ENCODE measurements around the gene PINLYP.
A peak's percentile ranks its signal among the peaks of the same experiment; 100 is the strongest.
"Not testable (repeated sequence)": the region's sequence is repeated elsewhere in the genome, so short reads cannot be mapped to it uniquely, and the experiment has no call there.

Gene PINLYP

GRCh38 chr19:43575156-43575950, at the start of gene PINLYP, which contains the start of gene XRCC1:
Gene PINLYP (plus strand): TSS chr19:43575801. CDS start chr19:43577192, 1,391 bp downstream.
Gene XRCC1 (minus strand): TSS chr19:43575527. CDS start chr19:43575458, 69 bp downstream.
- peak; percentile 99 for DNase-seq

GRCh38 chr19:43525836-43526771, 49.5 kb upstream of the PINLYP start:
- no peak for DNase-seq

GRCh38 chr19:43526884-43527859, 48.4 kb upstream of the PINLYP start, which contains the start of gene ETHE1:
Gene ETHE1 (minus strand): TSS chr19:43527201. CDS start chr19:43527177, 24 bp downstream.
- peak; percentile 57 for DNase-seq

GRCh38 chr19:43527860-43528622, 47.6 kb upstream of the PINLYP start:
- peak; percentile 8 for DNase-seq

- DNase-seq: peak; percentile 65
Observed at GRCh38 chr19:43532571-43532961, 43.0 kb upstream of the PINLYP start.

GRCh38 chr19:43532962-43533545, 42.5 kb upstream of the PINLYP start, which contains the start of gene ZNF575:
Gene ZNF575 (plus strand): TSS chr19:43533188. CDS start chr19:43534423, 1,235 bp downstream.
- peak; percentile 98 for DNase-seq

GRCh38 chr19:43533546-43534304, 41.9 kb upstream of the PINLYP start:
- DNase-seq: peak; percentile 99

GRCh38 chr19:43534305-43534815, 41.2 kb upstream of the PINLYP start:
- no peak for DNase-seq

- DNase-seq: no peak
Observed at GRCh38 chr19:43534816-43535761, 40.5 kb upstream of the PINLYP start.

- DNase-seq: no peak
Observed at GRCh38 chr19:43538922-43539321, 36.7 kb upstream of the PINLYP start.

- no peak for DNase-seq
Observed at GRCh38 chr19:43540381-43540780, 35.2 kb upstream of the PINLYP start.

GRCh38 chr19:43541920-43542650, 33.5 kb upstream of the PINLYP start:
- no peak for DNase-seq

GRCh38 chr19:43544077-43544476, 31.5 kb upstream of the PINLYP start:
- DNase-seq: no peak

- no peak for DNase-seq
Observed at GRCh38 chr19:43545276-43545675, 30.3 kb upstream of the PINLYP start.

- no peak for DNase-seq
Observed at GRCh38 chr19:43545981-43546380, 29.6 kb upstream of the PINLYP start.

- no peak for DNase-seq
Observed at GRCh38 chr19:43546581-43546980, 29.0 kb upstream of the PINLYP start.

- DNase-seq: not testable (repeated sequence)
Observed at GRCh38 chr19:43547926-43548325, 27.7 kb upstream of the PINLYP start.

GRCh38 chr19:43548706-43549105, 26.9 kb upstream of the PINLYP start:
- DNase-seq: no peak
